ENCODE measurements around the gene ZDHHC11B.
A peak's percentile ranks its signal among the peaks of the same experiment; 100 is the strongest.
"Not testable (repeated sequence)": the region's sequence is repeated elsewhere in the genome, so short reads cannot be mapped to it uniquely, and the experiment has no call there.

ZDHHC11B gene

DNA sequence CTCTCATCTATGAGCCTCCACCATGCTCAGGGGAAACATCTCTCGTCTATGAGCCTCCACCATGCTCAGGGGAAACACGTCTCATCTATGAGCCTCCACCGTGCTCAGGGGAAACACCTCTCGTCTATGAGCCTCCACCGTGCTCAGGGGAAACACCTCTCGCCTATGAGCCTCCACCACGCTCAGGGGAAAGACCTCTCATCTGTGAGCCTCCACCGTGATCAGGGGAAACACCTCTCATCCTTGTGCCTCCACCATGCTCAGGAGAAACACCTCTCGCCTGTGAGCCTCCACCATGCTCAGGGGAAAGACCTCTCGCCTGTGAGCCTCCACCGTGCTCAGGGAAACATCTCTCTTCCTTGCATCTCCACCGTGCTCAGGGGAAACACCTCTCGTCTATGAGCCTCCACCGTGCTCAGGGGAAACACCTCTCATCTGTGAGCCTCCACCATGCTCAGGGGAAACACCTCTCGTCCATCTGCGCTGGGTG lies 30.3 kb downstream of the ZDHHC11B start:
- not testable (repeated sequence) for DNase-seq (ENCODE audit: insufficient read length, low spot score); FAIRE-seq

DNA sequence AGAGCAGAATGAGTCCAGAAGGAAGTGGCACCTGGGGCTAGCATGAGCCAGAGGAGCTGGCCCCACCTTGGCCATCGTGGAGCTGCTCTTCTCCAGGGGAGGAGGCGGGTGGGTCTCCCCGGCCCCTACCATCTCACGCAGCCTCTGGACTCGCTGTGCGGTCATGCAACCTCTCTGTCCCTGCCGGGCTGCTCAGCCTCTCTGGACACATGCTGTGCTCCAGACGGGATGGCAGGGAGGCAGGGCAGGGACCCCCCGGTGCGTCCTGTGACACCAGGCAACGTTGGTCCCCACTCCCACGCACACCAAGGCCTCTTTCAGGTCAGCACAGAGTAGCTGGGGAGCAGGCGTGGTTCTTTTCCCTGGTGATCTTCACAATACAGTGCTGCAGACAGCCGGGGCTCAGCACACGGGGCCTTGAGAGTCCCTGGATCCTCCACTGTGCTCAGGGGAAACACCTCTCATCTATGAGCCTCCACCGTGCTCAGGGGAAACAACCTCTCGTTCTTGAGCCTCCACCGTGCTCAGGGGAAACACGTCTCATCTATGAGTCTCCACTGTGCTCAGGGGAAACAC lies 30.9 kb downstream of the ZDHHC11B start:
- peak; percentile 99 for FAIRE-seq
- DNase-seq (ENCODE audit: insufficient read length, low spot score) = not testable (repeated sequence)

DNA sequence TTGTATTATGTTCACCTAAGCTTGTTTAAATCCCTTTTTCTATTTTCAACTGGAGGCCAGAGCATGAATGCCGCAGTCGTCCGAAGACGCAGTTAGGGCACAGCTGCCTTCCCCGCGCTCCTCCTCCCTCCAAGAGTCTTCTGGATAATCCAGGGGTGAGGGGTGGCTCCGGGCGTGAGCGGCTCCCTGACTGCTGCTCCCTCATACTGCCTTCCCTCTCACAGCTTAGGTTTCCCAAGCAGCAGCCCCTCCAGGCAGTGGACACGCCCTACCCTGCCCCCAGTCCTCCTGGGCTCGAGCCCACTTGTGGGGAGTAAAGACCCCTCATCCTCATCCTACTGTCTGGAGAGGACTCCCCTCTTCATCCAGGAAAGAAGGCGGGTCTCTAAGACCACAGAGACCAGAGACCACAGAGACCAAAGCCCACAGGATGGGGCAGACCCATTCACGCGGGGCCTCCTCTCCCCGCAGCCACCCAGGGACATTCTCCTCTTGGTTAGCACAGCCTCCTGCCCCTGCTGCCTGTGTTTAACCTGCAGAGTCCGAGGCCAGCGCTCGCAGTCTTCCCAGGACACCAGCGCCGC lies 31.9 kb downstream of the ZDHHC11B start:
- not testable (repeated sequence) for FAIRE-seq

DNA sequence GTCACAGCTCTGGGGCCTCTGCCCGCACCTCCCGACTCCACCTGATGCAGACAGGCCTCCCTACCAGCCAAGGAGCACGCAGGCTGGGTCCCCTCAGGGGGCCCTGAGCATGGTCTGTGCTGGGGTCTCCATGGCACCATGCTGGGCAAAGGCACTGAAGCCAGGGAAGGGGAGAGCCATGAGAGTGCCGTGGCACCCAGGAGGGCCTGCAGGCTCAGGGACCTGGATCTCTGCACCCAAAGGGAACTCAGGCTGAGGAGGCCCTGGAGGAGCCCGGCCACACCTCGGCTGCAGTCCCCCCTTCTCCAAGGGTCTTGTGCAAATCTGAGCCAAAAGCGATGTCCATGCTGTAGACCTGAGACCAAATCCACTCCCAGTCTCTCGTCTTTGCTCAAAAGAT lies 32.5 kb downstream of the ZDHHC11B start:
- DNase-seq (ENCODE audit: insufficient read length, low spot score); FAIRE-seq: not testable (repeated sequence)

More for the DNA sequence above, 31.9 kb downstream of the ZDHHC11B start:
- DNase-seq (ENCODE audit: insufficient read length, low spot score) = not testable (repeated sequence)

DNA sequence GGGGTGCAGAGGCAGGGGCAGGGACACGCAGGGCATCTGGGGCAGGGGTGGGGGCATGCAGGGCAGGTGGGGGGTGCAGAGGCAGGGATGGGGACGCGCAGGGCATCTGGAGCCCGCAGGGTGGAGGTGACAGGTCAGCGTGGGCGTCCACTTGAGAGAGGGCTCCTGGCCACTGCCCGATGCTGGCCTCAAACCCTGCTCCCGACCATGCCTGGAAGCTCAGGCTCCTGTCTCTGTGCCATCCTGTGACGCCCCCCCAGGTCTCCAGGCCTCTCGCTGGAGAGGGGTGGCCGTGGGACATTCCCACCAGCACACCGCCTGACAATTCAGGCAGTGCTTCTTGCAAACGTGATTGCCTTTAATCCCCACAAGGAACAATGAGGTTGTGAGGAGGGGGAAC lies 33.0 kb downstream of the ZDHHC11B start:
- FAIRE-seq = no peak
- no peak for DNase-seq (ENCODE audit: insufficient read length, low spot score)

DNA sequence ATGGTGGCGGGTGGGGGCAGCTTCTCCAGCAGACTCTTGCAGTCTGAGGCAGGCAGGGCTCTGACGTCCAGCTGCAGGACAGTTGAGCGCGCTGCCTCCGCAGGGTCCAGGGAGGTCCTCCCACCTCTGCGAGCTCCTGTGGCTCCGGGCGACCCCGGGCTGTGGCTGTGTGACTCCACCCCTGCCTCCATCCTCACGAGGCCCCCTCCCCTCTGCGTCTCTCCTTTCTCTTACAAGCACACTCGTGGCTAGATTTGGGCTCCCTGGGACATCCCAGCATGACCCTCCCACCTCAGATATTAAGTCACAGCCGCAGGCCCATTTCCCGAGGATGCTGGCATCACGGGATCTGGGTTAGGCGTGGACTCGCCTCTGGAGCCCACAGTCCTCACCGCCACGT lies 34.3 kb downstream of the ZDHHC11B start:
- DNase-seq (ENCODE audit: insufficient read length, low spot score); FAIRE-seq: not testable (repeated sequence)

GRCh38 chr5:749101-749670 lies 35.3 kb downstream of the ZDHHC11B start:
- no peak for DNase-seq (ENCODE audit: insufficient read length, low spot score)
- no peak for FAIRE-seq

- DNase-seq (ENCODE audit: insufficient read length, low spot score); FAIRE-seq: not testable (repeated sequence)
These were observed 36.2 kb downstream of the ZDHHC11B start for GRCh38 chr5:748011-748980.

GRCh38 chr5:747303-747844 lies 37.2 kb downstream of the ZDHHC11B start:
- peak; percentile 26 for FAIRE-seq
- DNase-seq (ENCODE audit: insufficient read length, low spot score) = not testable (repeated sequence)

DNA sequence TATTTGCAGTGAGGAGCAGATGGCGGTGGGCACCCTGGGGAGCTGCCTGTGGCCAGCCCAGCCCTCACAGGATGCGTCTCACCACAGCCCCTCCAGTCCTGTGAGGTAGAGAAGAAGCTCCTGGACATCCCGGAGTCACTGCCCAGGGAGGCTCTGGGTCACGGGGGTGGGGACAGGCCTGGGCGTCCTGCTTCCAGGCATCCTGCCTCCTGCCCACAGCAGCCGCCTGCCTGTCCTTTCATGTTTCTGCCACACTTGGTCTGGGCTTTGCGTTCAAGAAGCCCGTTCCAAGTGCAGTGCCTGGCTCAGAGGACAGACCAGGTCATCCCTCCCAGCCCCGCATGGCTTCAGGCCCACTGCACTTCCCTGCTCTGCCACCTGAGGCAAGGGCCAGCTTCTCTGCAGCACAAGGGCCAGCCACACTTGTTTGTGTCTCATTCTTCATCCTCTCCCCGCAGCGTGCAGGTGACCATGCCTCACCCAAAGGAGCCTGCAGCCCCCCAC lies 38.2 kb downstream of the ZDHHC11B start:
- FAIRE-seq = no peak

DNA sequence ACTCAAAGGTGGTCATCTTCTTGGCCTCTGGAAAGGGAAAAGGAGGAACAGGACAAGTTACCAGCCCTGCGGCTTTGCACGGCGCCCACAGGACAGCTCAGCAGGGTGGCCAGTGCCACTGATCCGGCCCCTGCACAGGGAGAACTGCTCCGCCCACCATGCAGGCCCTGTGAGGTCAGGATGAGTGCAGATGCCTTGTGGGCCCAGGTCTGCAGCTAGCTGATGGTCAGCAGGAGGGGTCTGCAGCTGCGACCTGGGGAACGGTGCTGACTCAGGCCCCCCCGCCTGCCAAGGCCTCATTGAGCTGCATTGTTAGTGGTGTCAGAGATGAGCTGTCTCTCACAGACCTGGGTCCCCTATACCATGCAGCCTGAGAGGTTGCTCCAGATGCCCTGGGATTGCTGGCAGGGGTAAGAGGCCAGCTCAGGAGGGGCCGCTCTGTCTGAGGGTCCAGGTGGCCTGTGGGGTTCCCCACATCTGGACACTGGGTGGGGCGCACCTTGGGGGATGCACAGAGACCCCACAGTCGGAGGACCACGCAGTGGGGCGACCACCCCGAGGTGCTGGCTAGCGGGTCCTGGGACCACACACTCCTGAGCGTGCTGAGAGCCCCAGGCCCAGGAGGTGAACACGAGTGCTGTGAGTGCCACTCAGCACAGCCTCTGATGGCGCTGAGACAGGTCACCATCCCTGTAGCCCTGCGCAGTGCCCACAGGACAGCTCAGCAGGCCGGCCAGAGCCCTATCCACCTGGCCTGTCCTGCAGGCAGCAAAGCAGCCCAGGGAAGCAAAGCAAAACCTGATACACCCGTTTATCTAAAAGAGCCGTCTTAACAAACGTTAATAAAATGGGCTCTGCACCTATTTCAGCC lies 39.0 kb downstream of the ZDHHC11B start:
- FAIRE-seq; DNase-seq (ENCODE audit: insufficient read length, low spot score): not testable (repeated sequence)

More for the DNA sequence above, 38.2 kb downstream of the ZDHHC11B start:
- DNase-seq (ENCODE audit: insufficient read length, low spot score) = no peak

GRCh38 chr5:743696-744404 lies 40.7 kb downstream of the ZDHHC11B start:
- FAIRE-seq = peak; percentile 28
- not testable (repeated sequence) for DNase-seq (ENCODE audit: insufficient read length, low spot score)

- peak; percentile 38 for FAIRE-seq
- DNase-seq (ENCODE audit: insufficient read length, low spot score) = not testable (repeated sequence)
These were observed 42.3 kb downstream of the ZDHHC11B start for GRCh38 chr5:742276-742675.

- FAIRE-seq = peak; percentile 52
- DNase-seq (ENCODE audit: insufficient read length, low spot score) = not testable (repeated sequence)
These were observed 50.4 kb downstream of the ZDHHC11B start for GRCh38 chr5:734145-734544.

DNA sequence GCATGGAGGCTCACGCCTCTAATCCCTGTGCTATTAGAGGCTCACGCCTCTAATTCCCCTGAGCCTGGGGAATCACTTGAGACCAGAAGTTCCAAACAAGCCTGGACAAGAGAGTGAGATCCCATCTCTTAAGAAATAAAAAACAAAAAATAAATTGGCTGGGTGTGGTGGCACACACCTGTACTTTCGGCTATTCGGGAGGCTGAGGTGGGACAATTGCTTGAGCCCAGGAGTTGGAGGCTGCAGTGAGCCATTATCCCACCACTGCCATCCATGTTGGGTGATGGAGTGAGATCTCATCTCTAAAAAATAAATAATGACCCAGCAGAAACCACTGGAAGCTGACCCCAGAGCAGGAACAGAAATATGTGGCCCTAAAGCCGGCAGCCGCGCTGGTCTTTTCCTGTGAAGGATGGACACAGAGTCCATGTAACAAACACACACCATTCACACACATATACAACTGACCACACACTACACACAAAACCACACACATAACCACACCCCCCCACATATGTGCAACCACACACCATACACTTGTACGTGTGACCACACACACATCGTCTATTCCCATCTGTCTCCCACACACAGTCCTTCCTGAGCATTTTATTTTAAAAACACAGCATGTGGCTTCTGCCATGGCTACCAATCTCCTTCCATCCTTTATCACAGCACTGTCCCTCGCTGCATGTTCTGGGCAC lies 51.6 kb downstream of the ZDHHC11B start:
- FAIRE-seq = peak; percentile 28
- not testable (repeated sequence) for DNase-seq (ENCODE audit: insufficient read length, low spot score)

DNA sequence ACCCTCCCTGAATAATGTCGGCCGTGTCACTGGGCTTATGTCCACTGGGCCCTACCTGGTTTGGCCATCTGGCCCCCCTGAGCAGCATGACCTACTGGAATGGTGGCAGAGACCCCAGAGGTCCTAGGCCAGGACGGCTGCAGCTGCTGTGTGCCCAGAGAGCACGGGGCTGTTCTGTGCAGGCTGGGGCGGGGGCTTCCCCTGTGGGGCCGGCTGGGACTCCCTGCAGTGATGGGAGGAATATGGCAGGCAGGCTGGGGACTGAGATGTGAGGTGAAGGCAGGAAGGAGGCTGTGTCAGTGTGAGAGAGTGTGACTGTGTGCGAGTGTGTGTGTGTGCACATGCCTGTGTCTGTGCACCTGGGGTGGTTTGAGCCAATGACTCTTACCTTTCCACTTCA lies 55.3 kb downstream of the ZDHHC11B start:
- not testable (repeated sequence) for DNase-seq (ENCODE audit: insufficient read length, low spot score)
- peak; percentile 74 for FAIRE-seq

DNA sequence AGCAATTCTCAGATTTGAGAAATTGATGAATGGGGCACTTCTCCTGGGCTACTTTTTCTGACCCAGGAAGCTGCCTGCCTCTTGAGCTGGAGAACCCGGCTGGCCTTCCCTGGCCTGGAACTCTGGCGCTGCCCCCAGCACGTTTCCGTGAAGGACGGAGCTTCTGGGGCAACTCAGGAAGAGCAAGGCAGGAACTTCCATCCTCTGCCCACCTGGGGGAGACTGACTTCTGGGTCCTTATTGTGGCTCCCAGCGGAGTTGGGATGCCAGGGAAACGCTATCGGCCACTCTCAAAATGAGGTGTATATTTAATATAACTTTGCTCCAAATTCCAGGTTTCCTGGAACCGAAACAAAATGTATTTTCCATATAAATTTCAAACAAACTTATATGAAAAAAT lies 57.4 kb downstream of the ZDHHC11B start:
- not testable (repeated sequence) for DNase-seq (ENCODE audit: insufficient read length, low spot score); FAIRE-seq

GRCh38 chr5:723865-724264 lies 60.7 kb downstream of the ZDHHC11B start:
- peak; percentile 69 for FAIRE-seq
- not testable (repeated sequence) for DNase-seq (ENCODE audit: insufficient read length, low spot score)
